Cardiac fibroblast (primary cell): ENCODE results near the gene GRK3.
A peak's percentile ranks its signal among the peaks of the same experiment; 100 is the strongest.
"Not testable (repeated sequence)": the region's sequence is repeated elsewhere in the genome, so short reads cannot be mapped to it uniquely, and the experiment has no call there.

Source experiments
- DNase-seq, 2 donors: peaks; one replicate each; pipeline versions ENCODE4 v3.0.0 to v3.0.0-alpha.2; 2010; ENCODE audit warnings: low read depth in 2 of 2
- H3K4me3 ChIP-seq, 2 donors: replicated peaks in 1 of 2; 1 replicate in 1 of 2; 2 replicates in 1 of 2; pipeline ENCODE4 v1.5.1; 2011; ENCODE audit warnings: low read depth in 2 of 2, low read length in 2 of 2, mild to moderate bottlenecking in 2 of 2, moderate library complexity in 1 of 2
- CTCF ChIP-seq: IDR thresholded peaks from one replicate; pipeline ENCODE4 v1.5.1; 2011; ENCODE audit warnings: low read depth, mild to moderate bottlenecking, low read length, inconsistent platforms

The GRK3 gene

GRCh38 chr22:25702040-25702439 is 137.6 kb downstream of the GRK3 start:
- TF ChIP-seq CTCF = peak; percentile 14
- H3K4me3 ChIP-seq = no peak overlapping the region
- DNase-seq = peak; percentile 57 to 58

- no peak overlapping the region for H3K4me3 ChIP-seq
- TF ChIP-seq CTCF = no peak
- DNase-seq = no peak
Measured at GRCh38 chr22:25702571-25703167, 138.2 kb downstream of the GRK3 start.

DNA sequence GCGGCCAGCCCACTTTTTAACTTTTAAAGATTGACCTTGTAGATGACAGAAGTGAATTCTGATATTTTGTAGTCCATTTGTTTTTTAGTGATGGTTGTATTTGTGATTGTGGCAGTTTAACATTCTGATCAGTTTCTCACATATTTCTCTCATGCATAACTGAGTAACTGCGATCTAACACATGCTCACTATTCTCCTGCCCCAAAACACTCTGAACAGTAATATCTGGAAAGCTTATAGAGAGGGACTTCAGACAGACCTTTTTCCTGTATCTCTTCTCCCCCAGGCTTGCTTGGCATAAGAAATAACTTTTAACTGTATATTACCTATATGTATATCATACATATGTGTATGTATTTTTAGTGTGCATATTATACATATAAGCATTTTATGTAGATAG is 140.2 kb downstream of the GRK3 start:
- no peak for TF ChIP-seq CTCF
- no peak for DNase-seq
- H3K4me3 ChIP-seq = no peak overlapping the region

- TF ChIP-seq CTCF = no peak
- H3K4me3 ChIP-seq = no peak overlapping the region
- DNase-seq = no peak
Measured at GRCh38 chr22:25706197-25706596, 141.7 kb downstream of the GRK3 start.

- not testable (repeated sequence) for DNase-seq, H3K4me3 ChIP-seq
Measured at GRCh38 chr22:25708430-25708829, 144.0 kb downstream of the GRK3 start.

- TF ChIP-seq CTCF = no peak
- no peak overlapping the region for H3K4me3 ChIP-seq
- DNase-seq = no peak
Measured at GRCh38 chr22:25709758-25710157, 145.3 kb downstream of the GRK3 start.

DNA sequence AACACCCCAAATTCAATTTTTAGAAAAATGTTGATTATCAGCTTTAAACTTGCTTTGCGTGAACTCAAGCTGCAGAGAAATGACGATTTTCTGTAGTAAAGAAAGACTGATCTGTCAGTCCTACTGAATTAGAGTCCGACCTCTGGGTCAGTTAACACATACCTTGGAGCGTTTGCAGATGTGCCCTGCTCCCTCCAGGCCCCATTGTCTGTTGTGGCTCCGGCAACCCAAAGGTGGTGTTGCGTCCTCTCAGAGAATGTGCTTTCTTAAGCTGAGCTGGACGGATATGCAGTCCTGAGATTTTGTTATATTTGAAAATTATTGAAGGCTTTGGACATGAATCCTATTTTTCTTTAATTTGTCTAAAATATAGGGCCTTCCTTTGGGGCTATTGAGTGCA is 146.0 kb downstream of the GRK3 start:
- no peak overlapping the region for H3K4me3 ChIP-seq
- no peak for TF ChIP-seq CTCF
- no peak for DNase-seq
